GM18870 (cell line): ENCODE results near the gene PACRG.
A peak's percentile ranks its signal among the peaks of the same experiment; 100 is the strongest.

Experiments
- ATAC-seq: cut with Tn5 transposase; IDR thresholded peaks from one replicate; pipeline ENCODE4 v1.9.1; 2021; ENCODE audit warnings: moderate library complexity; ENCODE audit not compliant: unreplicated experiment

Gene PACRG

GRCh38 chr6:163341224-163342061 is 613.7 kb downstream of the PACRG start:
- ATAC-seq, result no peak

- no peak for ATAC-seq
Observed at GRCh38 chr6:163342571-163343539, 615.1 kb downstream of the PACRG start.

GRCh38 chr6:163343609-163344008 is 615.8 kb downstream of the PACRG start:
- ATAC-seq, result no peak

- ATAC-seq, result no peak
Observed at GRCh38 chr6:163344411-163344810, 616.6 kb downstream of the PACRG start.

- no peak for ATAC-seq
Observed at GRCh38 chr6:163345931-163346330, 618.2 kb downstream of the PACRG start.

- ATAC-seq, result no peak
Observed at GRCh38 chr6:163346497-163346961, 618.8 kb downstream of the PACRG start.

- ATAC-seq, result no peak
Observed at GRCh38 chr6:163347021-163347446, 619.3 kb downstream of the PACRG start.

GRCh38 chr6:163348789-163349680 is 621.3 kb downstream of the PACRG start:
- ATAC-seq, result no peak

- no peak for ATAC-seq
Observed at GRCh38 chr6:163349696-163350095, 621.9 kb downstream of the PACRG start.

- ATAC-seq, result no peak
Observed at GRCh38 chr6:163351013-163351412, 623.2 kb downstream of the PACRG start.

GRCh38 chr6:163352011-163352685 is 624.4 kb downstream of the PACRG start:
- ATAC-seq, result no peak

GRCh38 chr6:163352966-163353365 is 625.2 kb downstream of the PACRG start:
- ATAC-seq, result no peak

GRCh38 chr6:163354085-163354484 is 626.3 kb downstream of the PACRG start:
- no peak for ATAC-seq

- ATAC-seq, result peak; percentile 64
Observed at GRCh38 chr6:163354761-163355425, 627.1 kb downstream of the PACRG start.

- ATAC-seq, result no peak
Observed at GRCh38 chr6:163355426-163355991, 627.7 kb downstream of the PACRG start.

GRCh38 chr6:163356324-163356723 is 628.5 kb downstream of the PACRG start:
- ATAC-seq, result no peak

- no peak for ATAC-seq
Observed at GRCh38 chr6:163356743-163357142, 629.0 kb downstream of the PACRG start.

GRCh38 chr6:163364641-163365040 is 636.9 kb downstream of the PACRG start:
- no peak for ATAC-seq
